ENCODE results near the gene MOB3C. TPM values are rescaled to one million over a fixed set of nuclear protein-coding genes. Genes with fewer than 3 reads are reported as not detected.
A peak's percentile ranks its signal among the peaks of the same experiment; 100 is the strongest.

MOB3C gene
- total RNA-seq, 1 donor, result 7.2 TPM

DNA sequence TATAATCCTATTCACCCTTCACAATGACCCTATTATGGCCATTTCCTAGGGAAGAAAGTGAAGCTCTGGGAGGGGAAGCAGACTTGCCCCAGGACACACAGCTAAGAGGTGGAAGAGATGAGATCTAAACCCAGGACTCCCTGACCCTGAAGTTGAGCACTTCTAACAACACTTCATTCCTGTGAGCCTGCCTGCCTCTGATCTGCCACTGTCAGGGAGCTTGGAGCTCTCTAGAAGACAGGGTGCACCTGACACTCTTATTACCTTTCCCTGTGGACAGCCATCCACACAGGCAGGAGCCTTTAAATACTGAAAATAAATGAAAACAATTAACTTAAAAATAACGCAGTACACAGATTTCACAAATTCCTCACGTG, 13.1 kb downstream of the MOB3C start:
- Histone ChIP-seq H3K9me3 (ENCODE audit: low read depth, low read length) (no peaks in the 10 kb centered on the region), H3K4me3 (ENCODE audit: low read length) (peak overlapping the region; percentile 97), H3K4me1 (ENCODE audit: insufficient read depth, low read length) (peaks cover 71% of the 10 kb centered on the region), H3K27me3 (ENCODE audit: insufficient read depth, low read length) (no peaks in the 10 kb centered on the region)

GRCh38 chr1:46601257-46602007, 15.2 kb downstream of the MOB3C start:
- H3K27me3 ChIP-seq (ENCODE audit: insufficient read depth, low read length), result no peaks in the 10 kb centered on the region
- H3K4me1 ChIP-seq (ENCODE audit: insufficient read depth, low read length), result peaks cover 77% of the 10 kb centered on the region
- H3K4me3 ChIP-seq (ENCODE audit: low read length), result no peak overlapping the region
- H3K9me3 ChIP-seq (ENCODE audit: low read depth, low read length), result no peaks in the 10 kb centered on the region

DNA sequence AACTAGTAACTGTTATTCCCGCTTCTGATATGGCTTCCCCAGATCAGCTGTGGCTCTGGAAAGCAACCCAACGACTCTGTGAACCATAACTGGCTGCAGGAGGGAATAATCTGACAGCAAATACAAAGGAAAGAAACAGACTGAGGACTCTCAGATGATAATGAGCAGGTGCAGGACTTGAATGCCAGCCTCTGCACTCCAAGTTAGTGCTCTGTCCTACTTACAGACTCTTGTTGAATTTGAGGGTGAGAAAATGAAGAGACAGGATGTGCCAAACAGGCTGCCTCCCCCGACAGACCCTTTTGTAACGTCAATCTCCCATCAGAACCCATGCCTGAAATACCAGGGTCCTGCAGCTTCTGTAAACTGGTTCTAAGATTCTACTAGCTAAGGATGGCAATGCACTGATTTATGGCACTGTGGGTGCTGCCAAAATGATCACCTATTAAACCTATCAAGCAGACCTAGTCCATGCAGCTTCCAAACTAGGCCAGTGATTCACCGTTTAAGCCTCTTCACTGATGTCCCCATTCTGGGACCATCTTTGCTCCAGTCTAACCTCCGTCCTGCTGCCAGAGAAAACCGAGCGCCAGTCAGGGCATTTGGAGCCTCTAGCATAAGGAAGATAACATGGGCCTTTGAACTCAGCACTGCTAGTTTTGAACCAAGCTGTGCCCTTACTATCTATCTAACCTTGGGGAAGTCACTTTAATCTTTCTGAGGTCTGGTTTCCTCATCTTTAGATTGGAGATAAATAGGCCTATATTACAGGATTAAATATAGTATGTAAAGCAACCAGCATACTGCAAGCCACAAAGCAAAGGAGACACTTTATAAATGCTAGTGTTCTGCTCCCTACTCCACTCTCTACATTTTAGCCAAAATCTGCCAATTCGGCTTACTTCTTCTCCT, 17.3 kb downstream of the MOB3C start:
- Histone ChIP-seq H3K4me3 (ENCODE audit: low read length) (no peak overlapping the region), H3K27me3 (ENCODE audit: insufficient read depth, low read length) (no peaks in the 10 kb centered on the region), H3K9me3 (ENCODE audit: low read depth, low read length) (no peaks in the 10 kb centered on the region), H3K4me1 (ENCODE audit: insufficient read depth, low read length) (peaks cover 79% of the 10 kb centered on the region)

DNA sequence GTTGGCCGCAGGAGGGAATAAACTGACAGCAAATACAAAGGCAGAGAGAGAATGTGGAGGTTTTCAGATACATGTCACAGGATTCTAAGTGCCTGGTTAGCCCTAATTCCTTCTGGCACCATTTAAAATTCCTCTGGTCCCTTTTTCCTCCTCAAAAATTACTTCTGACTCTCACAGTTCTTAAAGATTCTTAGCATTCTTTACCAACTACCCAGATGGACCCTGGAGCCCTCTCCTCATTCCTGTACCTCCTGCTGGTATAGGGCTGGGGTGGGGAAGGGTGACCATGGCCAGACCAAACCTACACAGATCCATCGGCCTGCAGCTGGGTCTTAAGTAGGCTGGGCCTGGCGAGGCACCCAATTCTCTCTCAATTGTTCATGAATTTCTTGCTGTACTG, 19.8 kb downstream of the MOB3C start:
- Histone ChIP-seq H3K4me3 (ENCODE audit: low read length) (no peak overlapping the region), H3K4me1 (ENCODE audit: insufficient read depth, low read length) (peaks cover 73% of the 10 kb centered on the region), H3K9me3 (ENCODE audit: low read depth, low read length) (no peaks in the 10 kb centered on the region), H3K27me3 (ENCODE audit: insufficient read depth, low read length) (no peaks in the 10 kb centered on the region)

DNA sequence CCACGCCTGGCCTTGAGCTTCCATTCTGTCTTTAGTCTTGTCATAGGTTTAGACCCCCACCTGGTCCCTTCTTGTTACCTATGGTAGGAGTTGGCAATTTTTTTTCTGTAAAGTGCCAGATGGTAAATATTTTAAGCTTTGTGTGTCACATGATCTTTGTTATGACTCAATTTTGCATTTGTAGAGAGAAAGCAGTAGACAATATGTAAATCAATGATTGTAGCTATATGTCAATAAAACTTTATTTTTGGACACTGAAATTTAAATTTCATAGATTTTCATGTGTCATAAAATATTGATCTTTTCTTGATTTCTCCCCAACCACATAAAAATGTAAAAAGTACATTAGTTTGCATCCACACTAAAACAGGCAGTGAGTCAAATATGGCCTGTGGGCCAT, 20.6 kb downstream of the MOB3C start:
- Histone ChIP-seq H3K9me3 (ENCODE audit: low read depth, low read length) (no peaks in the 10 kb centered on the region), H3K4me1 (ENCODE audit: insufficient read depth, low read length) (peaks cover 65% of the 10 kb centered on the region), H3K4me3 (ENCODE audit: low read length) (no peak overlapping the region), H3K27me3 (ENCODE audit: insufficient read depth, low read length) (no peaks in the 10 kb centered on the region)

GRCh38 chr1:46595127-46595526, 21.5 kb downstream of the MOB3C start:
- H3K4me1 ChIP-seq (ENCODE audit: insufficient read depth, low read length), result peaks cover 56% of the 10 kb centered on the region

DNA sequence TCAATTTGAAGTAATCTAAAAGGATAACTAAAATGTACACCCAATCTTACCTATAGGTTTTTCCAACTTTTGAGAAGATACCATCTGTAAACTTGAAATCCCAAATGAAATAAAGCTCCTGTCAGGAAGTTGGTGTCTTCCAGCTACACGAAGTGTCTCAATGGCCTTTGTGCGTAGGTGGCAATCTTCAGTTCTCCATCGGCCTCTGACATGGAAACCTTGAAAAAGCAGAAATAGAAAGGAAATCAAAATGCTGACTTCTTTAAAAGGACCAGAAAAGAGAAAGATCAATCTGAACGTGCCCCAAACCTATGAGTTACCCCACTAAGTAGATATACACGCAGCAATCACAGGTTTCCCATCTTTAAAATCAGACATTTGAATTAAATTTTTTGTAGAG, 22.5 kb downstream of the MOB3C start:
- H3K4me3 ChIP-seq (ENCODE audit: low read length), result no peak overlapping the region

More at GRCh38 chr1:46595127-46595526, 21.5 kb downstream of the MOB3C start:
- no peaks in the 10 kb centered on the region for H3K27me3 ChIP-seq (ENCODE audit: insufficient read depth, low read length)
- no peaks in the 10 kb centered on the region for H3K9me3 ChIP-seq (ENCODE audit: low read depth, low read length)
- no peak overlapping the region for H3K4me3 ChIP-seq (ENCODE audit: low read length)

GRCh38 chr1:46592823-46593222, 23.8 kb downstream of the MOB3C start:
- no peaks in the 10 kb centered on the region for H3K27me3 ChIP-seq (ENCODE audit: insufficient read depth, low read length)
- H3K9me3 ChIP-seq (ENCODE audit: low read depth, low read length), result no peaks in the 10 kb centered on the region
- H3K4me1 ChIP-seq (ENCODE audit: insufficient read depth, low read length), result peaks cover 40% of the 10 kb centered on the region
- no peak overlapping the region for H3K4me3 ChIP-seq (ENCODE audit: low read length)

More for the DNA sequence above, 22.5 kb downstream of the MOB3C start:
- no peaks in the 10 kb centered on the region for H3K27me3 ChIP-seq (ENCODE audit: insufficient read depth, low read length)
- peaks cover 46% of the 10 kb centered on the region for H3K4me1 ChIP-seq (ENCODE audit: insufficient read depth, low read length)
- no peaks in the 10 kb centered on the region for H3K9me3 ChIP-seq (ENCODE audit: low read depth, low read length)

GRCh38 chr1:46589529-46589928, 27.1 kb downstream of the MOB3C start:
- peaks cover 33% of the 10 kb centered on the region for H3K4me1 ChIP-seq (ENCODE audit: insufficient read depth, low read length)

DNA sequence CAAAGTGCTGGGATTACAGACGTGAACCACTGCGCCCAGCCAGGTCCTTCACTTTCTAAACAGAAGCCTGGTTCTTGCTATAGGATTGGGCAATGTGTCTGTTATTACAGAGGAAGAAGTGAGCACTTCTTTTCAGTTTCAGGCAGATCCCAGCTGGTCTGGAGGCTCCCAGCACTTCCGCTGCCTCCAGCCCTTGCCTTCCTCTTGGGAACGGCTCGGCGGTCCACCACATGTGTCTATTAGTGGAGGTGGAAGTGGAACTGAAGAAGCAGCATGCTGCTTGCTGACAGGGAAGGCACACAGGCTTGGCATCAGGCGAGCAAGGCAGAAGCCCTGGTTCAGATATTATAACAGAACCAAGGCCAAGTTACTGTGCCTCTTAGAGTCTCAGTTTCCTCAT, 29.5 kb downstream of the MOB3C start:
- Histone ChIP-seq H3K4me3 (ENCODE audit: low read length) (no peak overlapping the region), H3K9me3 (ENCODE audit: low read depth, low read length) (no peaks in the 10 kb centered on the region), H3K27me3 (ENCODE audit: insufficient read depth, low read length) (no peaks in the 10 kb centered on the region), H3K4me1 (ENCODE audit: insufficient read depth, low read length) (peaks cover 37% of the 10 kb centered on the region)

More at GRCh38 chr1:46589529-46589928, 27.1 kb downstream of the MOB3C start:
- H3K4me3 ChIP-seq (ENCODE audit: low read length), result no peak overlapping the region
- H3K9me3 ChIP-seq (ENCODE audit: low read depth, low read length), result no peaks in the 10 kb centered on the region
- no peaks in the 10 kb centered on the region for H3K27me3 ChIP-seq (ENCODE audit: insufficient read depth, low read length)

GRCh38 chr1:46585312-46585938, 31.2 kb downstream of the MOB3C start:
- H3K4me3 ChIP-seq (ENCODE audit: low read length), result no peak overlapping the region
- no peaks in the 10 kb centered on the region for H3K9me3 ChIP-seq (ENCODE audit: low read depth, low read length)
- H3K27me3 ChIP-seq (ENCODE audit: insufficient read depth, low read length), result no peaks in the 10 kb centered on the region
- peaks cover 53% of the 10 kb centered on the region for H3K4me1 ChIP-seq (ENCODE audit: insufficient read depth, low read length)

DNA sequence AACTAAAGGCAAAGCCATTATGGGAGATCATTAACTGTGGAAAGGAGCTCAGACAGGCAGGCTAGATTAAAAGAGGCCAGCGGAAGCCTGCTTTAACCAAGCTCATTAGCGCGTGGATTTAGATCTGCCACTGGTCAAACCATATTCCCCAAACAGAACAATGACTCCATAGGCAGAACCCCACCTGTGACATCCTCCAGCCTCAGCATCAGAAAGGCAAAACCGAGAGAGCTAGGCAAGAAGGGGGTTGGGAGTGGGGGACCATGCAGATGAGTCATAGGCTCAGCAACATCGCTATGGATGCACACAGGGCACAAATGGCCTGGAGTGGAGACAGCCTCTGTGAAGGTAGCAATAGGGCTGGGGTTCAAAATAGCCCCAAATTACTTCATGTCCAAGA, 33.1 kb downstream of the MOB3C start:
- H3K9me3 ChIP-seq (ENCODE audit: low read depth, low read length), result no peaks in the 10 kb centered on the region
- H3K4me3 ChIP-seq (ENCODE audit: low read length), result no peak overlapping the region
- H3K27me3 ChIP-seq (ENCODE audit: insufficient read depth, low read length), result no peaks in the 10 kb centered on the region
- H3K4me1 ChIP-seq (ENCODE audit: insufficient read depth, low read length), result peaks cover 72% of the 10 kb centered on the region

DNA sequence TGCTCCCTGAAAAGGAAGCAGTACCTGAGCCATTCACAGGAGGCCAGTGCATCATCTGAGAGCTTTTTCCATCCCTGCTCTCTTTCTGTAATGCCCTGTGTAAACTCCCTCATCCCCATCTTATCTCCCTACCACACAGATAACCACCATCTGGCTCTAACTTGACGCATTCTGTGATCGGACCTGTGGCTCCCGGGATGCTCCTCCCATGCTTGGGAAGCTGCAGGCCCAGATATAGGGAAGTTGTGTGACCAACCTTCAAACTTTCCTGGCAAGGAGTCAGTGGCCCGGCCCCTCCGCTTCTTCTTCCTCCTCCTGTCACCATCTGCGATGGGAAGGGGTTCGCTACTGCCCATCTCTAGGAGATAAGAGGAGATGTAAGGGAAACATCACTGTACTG, 33.6 kb downstream of the MOB3C start:
- Histone ChIP-seq H3K4me3 (ENCODE audit: low read length) (no peak overlapping the region), H3K4me1 (ENCODE audit: insufficient read depth, low read length) (peaks cover 72% of the 10 kb centered on the region), H3K27me3 (ENCODE audit: insufficient read depth, low read length) (no peaks in the 10 kb centered on the region), H3K9me3 (ENCODE audit: low read depth, low read length) (no peaks in the 10 kb centered on the region)

GRCh38 chr1:46581681-46582455, 34.7 kb downstream of the MOB3C start:
- no peaks in the 10 kb centered on the region for H3K27me3 ChIP-seq (ENCODE audit: insufficient read depth, low read length)
- H3K4me3 ChIP-seq (ENCODE audit: low read length), result no peak overlapping the region
- peaks cover 65% of the 10 kb centered on the region for H3K4me1 ChIP-seq (ENCODE audit: insufficient read depth, low read length)
- no peaks in the 10 kb centered on the region for H3K9me3 ChIP-seq (ENCODE audit: low read depth, low read length)
